ENCODE data around the gene SDE2. TPM values are rescaled to one million over a fixed set of nuclear protein-coding genes. Genes with fewer than 3 reads are reported as not detected.

The SDE2 gene
- total RNA-seq, 1 donor from 2014 or later: 21.5 TPM

- TF ChIP-seq CTCF (IDR thresholded peaks at IDR 0.05): no peak
- no peak for DNase-seq (ENCODE audit: low spot score)
- H3K4me3 Mint-ChIP-seq (ENCODE audit: unreplicated experiment): no peak overlapping the region
- no peaks in the 10 kb centered on the region for H3K36me3 Mint-ChIP-seq (ENCODE audit: low read depth)
- no peaks in the 10 kb centered on the region for H3K9me3 Mint-ChIP-seq (ENCODE audit: low read depth)
- peaks cover 2% of the 10 kb centered on the region for H3K4me1 Mint-ChIP-seq (ENCODE audit: low read depth)
- no peak overlapping the region for H3K27ac Mint-ChIP-seq (ENCODE audit: unreplicated experiment)
- H3K27me3 Mint-ChIP-seq (ENCODE audit: low read depth): no peaks in the 10 kb centered on the region
Observed at GRCh38 chr1:226033582-226033981, 34.4 kb upstream of the SDE2 start.

- H3K36me3 Mint-ChIP-seq (ENCODE audit: low read depth): no peaks in the 10 kb centered on the region
- no peaks in the 10 kb centered on the region for H3K9me3 Mint-ChIP-seq (ENCODE audit: low read depth)
- no peak for DNase-seq (ENCODE audit: low spot score)
- peaks cover 11% of the 10 kb centered on the region for H3K4me1 Mint-ChIP-seq (ENCODE audit: low read depth)
- H3K4me3 Mint-ChIP-seq (ENCODE audit: unreplicated experiment): no peak overlapping the region
- no peak for TF ChIP-seq CTCF (IDR thresholded peaks at IDR 0.05)
- H3K27me3 Mint-ChIP-seq (ENCODE audit: low read depth): no peaks in the 10 kb centered on the region
- H3K27ac Mint-ChIP-seq (ENCODE audit: unreplicated experiment): no peak overlapping the region
Observed at GRCh38 chr1:226029568-226030225, 30.6 kb upstream of the SDE2 start.

- DNase-seq (ENCODE audit: low spot score): no peak
- Mint-ChIP-seq H3K27ac (ENCODE audit: unreplicated experiment) (no peak overlapping the region), H3K4me1 (ENCODE audit: low read depth) (peaks cover 9% of the 10 kb centered on the region), H3K27me3 (ENCODE audit: low read depth) (no peaks in the 10 kb centered on the region), H3K36me3 (ENCODE audit: low read depth) (no peaks in the 10 kb centered on the region), H3K9me3 (ENCODE audit: low read depth) (no peaks in the 10 kb centered on the region), H3K4me3 (ENCODE audit: unreplicated experiment) (no peak overlapping the region)
- TF ChIP-seq CTCF (IDR thresholded peaks at IDR 0.05): no peak
Observed at GRCh38 chr1:226029093-226029496, 30.0 kb upstream of the SDE2 start.

- no peaks in the 10 kb centered on the region for H3K9me3 Mint-ChIP-seq (ENCODE audit: low read depth)
- no peak for TF ChIP-seq CTCF (IDR thresholded peaks at IDR 0.05)
- no peak overlapping the region for H3K27ac Mint-ChIP-seq (ENCODE audit: unreplicated experiment)
- H3K4me3 Mint-ChIP-seq (ENCODE audit: unreplicated experiment): no peak overlapping the region
- H3K4me1 Mint-ChIP-seq (ENCODE audit: low read depth): peaks cover 9% of the 10 kb centered on the region
- H3K27me3 Mint-ChIP-seq (ENCODE audit: low read depth): no peaks in the 10 kb centered on the region
- no peak for DNase-seq (ENCODE audit: low spot score)
- H3K36me3 Mint-ChIP-seq (ENCODE audit: low read depth): no peaks in the 10 kb centered on the region
Observed at GRCh38 chr1:226027538-226028217, 28.5 kb upstream of the SDE2 start.

DNA sequence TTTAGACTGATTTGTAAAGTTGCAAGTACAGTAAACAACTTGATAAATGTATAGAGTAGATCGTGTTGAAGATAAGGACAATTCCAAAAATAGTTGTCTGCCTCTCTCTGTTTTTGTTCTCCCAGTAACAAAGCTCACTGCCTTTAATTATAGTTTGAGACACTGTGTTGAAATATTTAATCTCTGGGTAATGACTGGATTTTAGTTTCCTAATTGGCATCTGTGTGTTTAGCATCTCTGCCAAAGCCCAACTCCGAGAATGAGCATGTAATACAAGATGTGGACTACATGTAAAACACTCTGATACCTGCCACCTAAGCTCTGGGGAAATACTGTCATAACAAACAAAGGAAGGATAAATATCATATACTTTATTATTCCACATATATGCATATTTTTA lies 27.7 kb upstream of the SDE2 start:
- no peak for TF ChIP-seq CTCF (IDR thresholded peaks at IDR 0.05)
- H3K27ac Mint-ChIP-seq (ENCODE audit: unreplicated experiment): no peak overlapping the region
- peaks cover 9% of the 10 kb centered on the region for H3K4me1 Mint-ChIP-seq (ENCODE audit: low read depth)
- peaks cover 4% of the 10 kb centered on the region for H3K27me3 Mint-ChIP-seq (ENCODE audit: low read depth)
- H3K36me3 Mint-ChIP-seq (ENCODE audit: low read depth): no peaks in the 10 kb centered on the region
- no peak for DNase-seq (ENCODE audit: low spot score)
- H3K9me3 Mint-ChIP-seq (ENCODE audit: low read depth): no peaks in the 10 kb centered on the region
- no peak overlapping the region for H3K4me3 Mint-ChIP-seq (ENCODE audit: unreplicated experiment)

Measured in chondrocyte (in vitro differentiated cells).